Smooth muscle cell (in vitro differentiated cells): ENCODE measurements around the gene HMGCS2. TPM values are rescaled to one million over a fixed set of nuclear protein-coding genes. Genes with fewer than 3 reads are reported as not detected.

Experiments used
- DNase-seq: peaks from one replicate; lab custom pipeline; 2025; ENCODE audit not compliant: unreplicated experiment; lab: John Stamatoyannopoulos, UW
- H2AFZ ChIP-seq: fragments of 200-600 bp; sonication (generic); 2 replicates; pipeline ENCODE4 v1.6.0; 2016; ENCODE audit warnings: antibody characterized with exemption, low read depth, mild to moderate bottlenecking
- H3F3A ChIP-seq: fragments of 200-600 bp; sonication (generic); 2 replicates; pipeline ENCODE4 v1.6.0; 2017; ENCODE audit warnings: antibody characterized with exemption, low read depth
- H3K27ac ChIP-seq: fragments of 200-600 bp; sonication (generic); 2 replicates; pipeline ENCODE4 v1.5.1; 2016; ENCODE audit warnings: low read depth, mild to moderate bottlenecking
- H3K27me3 ChIP-seq: fragments of 200-600 bp; sonication (generic); 2 replicates; pipeline ENCODE4 v1.6.1; 2016; ENCODE audit warnings: low read depth, mild to moderate bottlenecking
- H3K36me3 ChIP-seq: fragments of 200-600 bp; sonication (generic); 2 replicates; pipeline ENCODE4 v1.5.1; 2016; ENCODE audit warnings: low read depth
- H3K4me1 ChIP-seq: fragments of 200-600 bp; sonication (generic); 2 replicates; pipeline ENCODE4 v1.5.1; 2016; ENCODE audit warnings: low read depth
- H3K4me2 ChIP-seq: fragments of 200-600 bp; sonication (generic); 2 replicates; pipeline ENCODE4 v1.6.0; 2016; ENCODE audit warnings: mild to moderate bottlenecking
- H3K4me3 ChIP-seq: fragments of 200-600 bp; sonication (generic); 2 replicates; pipeline ENCODE4 v1.5.1; 2016; ENCODE audit warnings: mild to moderate bottlenecking
- H3K79me2 ChIP-seq: fragments of 200-600 bp; sonication (generic); 2 replicates; pipeline ENCODE4 v1.6.0; 2016; ENCODE audit warnings: low read depth, mild to moderate bottlenecking
- H3K9ac ChIP-seq: fragments of 200-600 bp; sonication (generic); 2 replicates; pipeline ENCODE4 v1.6.0; 2016; ENCODE audit warnings: low read depth
- H3K9me3 ChIP-seq: fragments of 200-600 bp; sonication (generic); replicated peaks from 2 replicates; pipeline ENCODE4 v1.5.1; 2016; ENCODE audit warnings: low read depth
- H4K20me1 ChIP-seq: fragments of 200-600 bp; sonication (generic); 2 replicates; pipeline ENCODE4 v1.6.0; 2016; ENCODE audit warnings: low read depth
- CTCF ChIP-seq: fragments of 200-600 bp; sonication (generic); IDR thresholded peaks from 2 replicates; pipeline ENCODE4 v1.5.1; 2017; ENCODE audit warnings: borderline replicate concordance, mild to moderate bottlenecking, antibody characterized with exemption; ENCODE audit not compliant: insufficient read depth, poor library complexity, severe bottlenecking
- WGBS: methylation state at CpG from one replicate; pipeline ENCODE4 v1.1.7; 2016; ENCODE audit warnings: low lambda C conversion rate; 5-methylcytosine and 5-hydroxymethylcytosine counted together
- polyA plus RNA-seq: library from polyadenylated mRNA; unstranded; fragments of >200 nt; fragmentation: Nextera tagmentation; extraction: Ambion mirVana; gene quantifications from 2 replicates; pipeline ENCODE4 v1.2.1, GENCODE V29; 2016
- total RNA-seq: library from RNA; depleted of rRNA; stranded (reverse); fragments of >200 nt; gene quantifications from 2 replicates; pipeline ENCODE4 v1.2.3, GENCODE V29; 2014

HMGCS2 gene
- total and polyA plus RNA-seq, 2 experiments from 2014 or later, result not detected

GRCh38 chr1:119764220-119764619 is 4.5 kb downstream of the HMGCS2 start:
- TF ChIP-seq CTCF, result no peak
- DNase-seq, result no peak
- no peaks in the 10 kb centered on the region for H3K36me3 ChIP-seq
- H3K79me2 ChIP-seq, result no peaks in the 10 kb centered on the region
- H3K4me1 ChIP-seq, result no peaks in the 10 kb centered on the region
- no peaks in the 10 kb centered on the region for H3K27me3 ChIP-seq
- no peaks in the 10 kb centered on the region for H3F3A ChIP-seq
- no peak overlapping the region for H3K4me3 ChIP-seq
- H3K27ac ChIP-seq, result no peak overlapping the region
- no peaks in the 10 kb centered on the region for H4K20me1 ChIP-seq
- no peak overlapping the region for H3K9ac ChIP-seq
- 91% methylated on average over 6 of the region's 6 CpGs for WGBS
- no peaks in the 10 kb centered on the region for H3K9me3 ChIP-seq
- H3K4me2 ChIP-seq, result no peak overlapping the region
- H2AFZ ChIP-seq, result no peak overlapping the region

GRCh38 chr1:119762953-119763352 is 5.8 kb downstream of the HMGCS2 start:
- no peak for TF ChIP-seq CTCF
- no peak overlapping the region for H3K9ac ChIP-seq
- no peak overlapping the region for H2AFZ ChIP-seq
- no peak overlapping the region for H3K27ac ChIP-seq
- 95% methylated on average over 1 of the region's 1 CpG for WGBS
- no peaks in the 10 kb centered on the region for H3K27me3 ChIP-seq
- no peak overlapping the region for H3K4me3 ChIP-seq
- no peaks in the 10 kb centered on the region for H3K4me1 ChIP-seq
- H3K9me3 ChIP-seq, result no peaks in the 10 kb centered on the region
- no peaks in the 10 kb centered on the region for H3F3A ChIP-seq
- no peak for DNase-seq
- no peaks in the 10 kb centered on the region for H3K79me2 ChIP-seq
- H3K4me2 ChIP-seq, result no peak overlapping the region
- no peaks in the 10 kb centered on the region for H3K36me3 ChIP-seq
- no peaks in the 10 kb centered on the region for H4K20me1 ChIP-seq

GRCh38 chr1:119762409-119762808 is 6.3 kb downstream of the HMGCS2 start:
- no peak overlapping the region for H3K9ac ChIP-seq
- H3K27me3 ChIP-seq, result no peaks in the 10 kb centered on the region
- H3K9me3 ChIP-seq, result no peaks in the 10 kb centered on the region
- H3K36me3 ChIP-seq, result no peaks in the 10 kb centered on the region
- H3K4me3 ChIP-seq, result no peak overlapping the region
- H3K79me2 ChIP-seq, result no peaks in the 10 kb centered on the region
- H3K4me1 ChIP-seq, result no peaks in the 10 kb centered on the region
- no peak overlapping the region for H3K4me2 ChIP-seq
- H4K20me1 ChIP-seq, result no peaks in the 10 kb centered on the region
- 75% methylated on average over 1 of the region's 1 CpG for WGBS
- no peak overlapping the region for H3K27ac ChIP-seq
- no peak for TF ChIP-seq CTCF
- no peak for DNase-seq
- H2AFZ ChIP-seq, result no peak overlapping the region
- H3F3A ChIP-seq, result no peaks in the 10 kb centered on the region

- H3K4me2 ChIP-seq, result no peak overlapping the region
- H3K27ac ChIP-seq, result no peak overlapping the region
- no peak for DNase-seq
- no peaks in the 10 kb centered on the region for H3K4me1 ChIP-seq
- H2AFZ ChIP-seq, result no peak overlapping the region
- H3K9ac ChIP-seq, result no peak overlapping the region
- H3K27me3 ChIP-seq, result no peaks in the 10 kb centered on the region
- no peaks in the 10 kb centered on the region for H3K36me3 ChIP-seq
- no peaks in the 10 kb centered on the region for H3K9me3 ChIP-seq
- WGBS, result 88% methylated on average over 3 of the region's 3 CpGs
- no peaks in the 10 kb centered on the region for H3K79me2 ChIP-seq
- TF ChIP-seq CTCF, result no peak
- H4K20me1 ChIP-seq, result no peaks in the 10 kb centered on the region
- no peak overlapping the region for H3K4me3 ChIP-seq
- H3F3A ChIP-seq, result no peaks in the 10 kb centered on the region
These were observed 10.1 kb downstream of the HMGCS2 start for GRCh38 chr1:119758584-119758983.
